Measurements from ENCODE around the gene BCL2L12. TPM values are rescaled to one million over a fixed set of nuclear protein-coding genes. Genes with fewer than 3 reads are reported as not detected.

The BCL2L12 gene
- total and polyA plus RNA-seq, 2 of the 13 experiments (the other 11 are each of a cell fraction or from before 2014, with no cell fraction given): 26.8 to 40.8 TPM

DNA sequence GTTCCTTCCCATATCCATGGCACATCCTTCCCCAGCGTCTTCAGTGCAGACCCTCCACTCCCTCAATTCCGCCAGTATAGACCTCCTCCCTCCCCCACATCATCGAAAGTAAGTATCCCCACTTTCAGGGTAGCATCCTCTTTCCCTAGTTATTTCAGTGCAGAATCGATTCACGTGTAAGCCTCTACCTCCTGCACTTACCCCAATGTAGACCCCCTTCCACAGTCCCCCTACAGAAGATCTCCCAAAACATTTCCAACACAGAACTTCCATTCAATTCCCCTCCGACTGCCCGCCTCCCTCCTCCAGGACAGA, 740 bp upstream of the BCL2L12 start (continued):
- TF ChIP-seq, protein P1, sequence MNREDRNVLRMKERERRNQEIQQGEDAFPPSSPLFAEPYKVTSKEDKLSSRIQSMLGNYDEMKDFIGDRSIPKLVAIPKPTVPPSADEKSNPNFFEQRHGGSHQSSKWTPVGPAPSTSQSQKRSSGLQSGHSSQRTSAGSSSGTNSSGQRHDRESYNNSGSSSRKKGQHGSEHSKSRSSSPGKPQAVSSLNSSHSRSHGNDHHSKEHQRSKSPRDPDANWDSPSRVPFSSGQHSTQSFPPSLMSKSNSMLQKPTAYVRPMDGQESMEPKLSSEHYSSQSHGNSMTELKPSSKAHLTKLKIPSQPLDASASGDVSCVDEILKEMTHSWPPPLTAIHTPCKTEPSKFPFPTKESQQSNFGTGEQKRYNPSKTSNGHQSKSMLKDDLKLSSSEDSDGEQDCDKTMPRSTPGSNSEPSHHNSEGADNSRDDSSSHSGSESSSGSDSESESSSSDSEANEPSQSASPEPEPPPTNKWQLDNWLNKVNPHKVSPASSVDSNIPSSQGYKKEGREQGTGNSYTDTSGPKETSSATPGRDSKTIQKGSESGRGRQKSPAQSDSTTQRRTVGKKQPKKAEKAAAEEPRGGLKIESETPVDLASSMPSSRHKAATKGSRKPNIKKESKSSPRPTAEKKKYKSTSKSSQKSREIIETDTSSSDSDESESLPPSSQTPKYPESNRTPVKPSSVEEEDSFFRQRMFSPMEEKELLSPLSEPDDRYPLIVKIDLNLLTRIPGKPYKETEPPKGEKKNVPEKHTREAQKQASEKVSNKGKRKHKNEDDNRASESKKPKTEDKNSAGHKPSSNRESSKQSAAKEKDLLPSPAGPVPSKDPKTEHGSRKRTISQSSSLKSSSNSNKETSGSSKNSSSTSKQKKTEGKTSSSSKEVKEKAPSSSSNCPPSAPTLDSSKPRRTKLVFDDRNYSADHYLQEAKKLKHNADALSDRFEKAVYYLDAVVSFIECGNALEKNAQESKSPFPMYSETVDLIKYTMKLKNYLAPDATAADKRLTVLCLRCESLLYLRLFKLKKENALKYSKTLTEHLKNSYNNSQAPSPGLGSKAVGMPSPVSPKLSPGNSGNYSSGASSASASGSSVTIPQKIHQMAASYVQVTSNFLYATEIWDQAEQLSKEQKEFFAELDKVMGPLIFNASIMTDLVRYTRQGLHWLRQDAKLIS (CRISPR knock-in tag; IDR thresholded peaks at IDR 0.05): no peak
- TF ChIP-seq, protein P2, sequence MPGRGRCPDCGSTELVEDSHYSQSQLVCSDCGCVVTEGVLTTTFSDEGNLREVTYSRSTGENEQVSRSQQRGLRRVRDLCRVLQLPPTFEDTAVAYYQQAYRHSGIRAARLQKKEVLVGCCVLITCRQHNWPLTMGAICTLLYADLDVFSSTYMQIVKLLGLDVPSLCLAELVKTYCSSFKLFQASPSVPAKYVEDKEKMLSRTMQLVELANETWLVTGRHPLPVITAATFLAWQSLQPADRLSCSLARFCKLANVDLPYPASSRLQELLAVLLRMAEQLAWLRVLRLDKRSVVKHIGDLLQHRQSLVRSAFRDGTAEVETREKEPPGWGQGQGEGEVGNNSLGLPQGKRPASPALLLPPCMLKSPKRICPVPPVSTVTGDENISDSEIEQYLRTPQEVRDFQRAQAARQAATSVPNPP (CRISPR knock-in tag; IDR thresholded peaks at IDR 0.05): no peak
- TF ChIP-seq PHF8 (CRISPR knock-in tag; IDR thresholded peaks at IDR 0.05): 0 out of 2 replicates have a peak, but pooled peaks have one; percentile 8
- TF ChIP-seq, protein P3, sequence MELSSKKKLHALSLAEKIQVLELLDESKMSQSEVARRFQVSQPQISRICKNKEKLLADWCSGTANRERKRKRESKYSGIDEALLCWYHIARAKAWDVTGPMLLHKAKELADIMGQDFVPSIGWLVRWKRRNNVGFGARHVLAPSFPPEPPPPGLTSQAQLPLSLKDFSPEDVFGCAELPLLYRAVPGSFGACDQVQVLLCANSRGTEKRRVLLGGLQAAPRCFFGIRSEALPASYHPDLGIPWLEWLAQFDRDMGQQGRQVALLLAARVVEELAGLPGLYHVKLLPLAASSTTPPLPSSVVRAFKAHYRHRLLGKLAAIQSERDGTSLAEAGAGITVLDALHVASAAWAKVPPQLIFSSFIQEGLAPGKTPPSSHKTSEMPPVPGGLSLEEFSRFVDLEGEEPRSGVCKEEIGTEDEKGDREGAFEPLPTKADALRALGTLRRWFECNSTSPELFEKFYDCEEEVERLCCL (CRISPR knock-in tag; IDR thresholded peaks at IDR 0.05; ENCODE audit: borderline replicate concordance): no peak
- TF ChIP-seq NAIF1 (CRISPR knock-in tag; IDR thresholded peaks at IDR 0.05; ENCODE audit: borderline replicate concordance): 0 out of 2 replicates have a peak, but pooled peaks have one; percentile 6
- TF ChIP-seq PCBP2 (optimal IDR thresholded peaks at IDR 0.05; ENCODE audit: low read depth, low read length, poor library complexity, severe bottlenecking): no peak
- TF ChIP-seq ZNF543 (CRISPR knock-in tag; IDR thresholded peaks at IDR 0.05): 0 out of 2 replicates have a peak, but pooled peaks have one; percentile 3
- TF ChIP-seq NPAS2 (CRISPR knock-in tag; IDR thresholded peaks at IDR 0.05; ENCODE audit: borderline replicate concordance): no peak

Measured in HepG2 (cell line).